SU-DHL-6 (cell line): ENCODE data around the gene LRRC28.

Source experiments
- H2AFZ ChIP-seq: fragments of 200-600 bp; sonication (generic); 2 replicates; pipeline ENCODE4 v1.6.1; 2014; ENCODE audit warnings: low read depth, mild to moderate bottlenecking, moderate library complexity, mixed read lengths, antibody characterized with exemption, low read length; ENCODE audit not compliant: severe bottlenecking
- H3F3A ChIP-seq: fragments of 200-600 bp; shearing (Covaris generic); 2 replicates; pipeline ENCODE4 v1.6.0; 2016; ENCODE audit warnings: antibody characterized with exemption, mild to moderate bottlenecking; ENCODE audit not compliant: insufficient read depth
- H3K27ac ChIP-seq: fragments of 200-600 bp; sonication (generic); 2 replicates; pipeline ENCODE4 v1.5.1; 2016; ENCODE audit warnings: low read depth, mild to moderate bottlenecking, low read length, moderate library complexity, mixed read lengths
- H3K27me3 ChIP-seq: fragments of 200-600 bp; sonication (generic), shearing (Covaris generic); 2 replicates; pipeline ENCODE4 v1.6.0; 2014; ENCODE audit warnings: mild to moderate bottlenecking, low read length
- H3K36me3 ChIP-seq: fragments of 200-600 bp; sonication (generic); 2 replicates; pipeline ENCODE4 v1.6.1; 2014; ENCODE audit warnings: mild to moderate bottlenecking, low read length, mixed read lengths
- H3K4me2 ChIP-seq: fragments of 300-600, 200-600 bp; shearing (Covaris generic), sonication (generic); 2 replicates; pipeline ENCODE4 v1.6.0; 2014; ENCODE audit warnings: low read length, low read depth, mild to moderate bottlenecking; ENCODE audit not compliant: poor library complexity, severe bottlenecking
- H3K4me3 ChIP-seq: fragments of 200-600 bp; sonication (generic); 2 replicates; pipeline ENCODE4 v1.5.1; 2014; ENCODE audit warnings: antibody characterized with exemption, low read length, mild to moderate bottlenecking, mixed read lengths; ENCODE audit not compliant: insufficient read depth, poor library complexity, severe bottlenecking
- H3K79me2 ChIP-seq: fragments of 200-600 bp; sonication (generic); 2 replicates; pipeline ENCODE4 v1.6.1; 2014; ENCODE audit warnings: mild to moderate bottlenecking, low read length, moderate library complexity; ENCODE audit not compliant: insufficient read depth
- H3K9ac ChIP-seq: fragments of 200-600 bp; sonication (generic); 2 replicates; pipeline ENCODE4 v1.7.0; 2014; ENCODE audit warnings: mild to moderate bottlenecking, low read length
- H3K9me2 ChIP-seq: fragments of 200-600 bp; sonication (generic); replicated peaks from 2 replicates; pipeline ENCODE4 v1.6.1; 2014; ENCODE audit warnings: low read length; ENCODE audit not compliant: insufficient read depth
- H3K9me3 ChIP-seq: fragments of 200-600 bp; sonication (generic); 2 replicates; pipeline ENCODE4 v1.6.1; 2014; ENCODE audit warnings: low read length, mixed read lengths; ENCODE audit not compliant: insufficient read depth
- H4K20me1 ChIP-seq: fragments of 200-600 bp; sonication (generic); 2 replicates; pipeline ENCODE4 v1.6.1; 2014; ENCODE audit warnings: low read depth, mild to moderate bottlenecking, antibody characterized with exemption, low read length, moderate library complexity, mixed read lengths
- CTCF ChIP-seq: fragments of 200-600 bp; sonication (generic); IDR thresholded peaks from one replicate; pipeline ENCODE4 v1.5.1; 2017; ENCODE audit warnings: antibody characterized with exemption, mild to moderate bottlenecking, low read length, moderate library complexity; ENCODE audit not compliant: insufficient read depth, poor library complexity, severe bottlenecking
- EZH2phosphoT487 ChIP-seq: fragments of 200-600 bp; sonication (generic), shearing (Covaris generic); conservative IDR thresholded peaks from 2 replicates; pipeline ENCODE4 v1.6.1; 2018; ENCODE audit warnings: mild to moderate bottlenecking, antibody characterized with exemption, low read length, moderate library complexity, mixed read lengths

The LRRC28 gene

DNA sequence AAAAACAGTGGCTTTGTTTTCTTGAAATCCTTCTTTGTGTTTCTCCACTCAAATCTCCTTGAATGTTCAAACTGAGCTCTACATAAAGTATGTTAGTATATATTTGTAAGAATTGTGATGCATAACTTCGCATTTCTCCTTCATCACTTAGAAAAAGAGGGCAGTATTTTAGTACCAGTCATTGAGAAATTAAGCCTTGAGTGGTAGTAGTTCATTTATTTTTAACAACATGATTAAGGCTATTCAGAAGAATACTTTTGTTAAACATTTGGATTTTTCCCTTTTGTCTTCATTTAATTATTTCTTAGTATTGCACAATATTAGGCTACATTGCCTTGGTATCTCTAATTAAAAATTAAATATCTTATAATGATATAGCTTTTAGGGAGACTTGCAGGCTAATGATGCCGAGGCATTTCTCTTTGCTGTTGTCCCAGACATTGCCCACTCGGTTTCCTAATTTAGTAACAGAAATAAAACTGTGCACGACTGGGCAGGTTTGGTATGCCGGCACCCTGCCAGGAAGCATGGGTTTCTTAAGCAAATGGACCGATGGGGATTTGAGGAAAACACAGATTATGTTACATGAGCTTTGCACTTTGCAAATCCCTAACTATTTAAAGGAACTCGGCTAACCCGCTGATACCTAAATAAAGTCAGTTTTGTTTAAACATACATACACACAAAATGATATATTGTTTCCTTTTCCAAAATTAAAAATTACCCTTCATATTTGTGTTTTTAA lies 54.7 kb downstream of the LRRC28 start:
- H2AFZ ChIP-seq: no peak overlapping the region
- H3K27ac ChIP-seq: no peak overlapping the region
- H3K9ac ChIP-seq: no peak overlapping the region
- TF ChIP-seq EZH2phosphoT487: no peak
- TF ChIP-seq CTCF: no peak
- no peaks in the 10 kb centered on the region for H3F3A ChIP-seq
- no peak overlapping the region for H3K4me3 ChIP-seq
- no peaks in the 10 kb centered on the region; the same call in 1 of the 2 replicates for H3K36me3 ChIP-seq
- no peaks in the 10 kb centered on the region for H3K27me3 ChIP-seq
- no peaks in the 10 kb centered on the region for H4K20me1 ChIP-seq
- H3K9me2 ChIP-seq: no peaks in the 10 kb centered on the region
- H3K9me3 ChIP-seq: no peaks in the 10 kb centered on the region
- H3K4me2 ChIP-seq: no peak overlapping the region
- no peaks in the 10 kb centered on the region for H3K79me2 ChIP-seq

- no peaks in the 10 kb centered on the region for H3K27me3 ChIP-seq
These were observed 55.5 kb downstream of the LRRC28 start for GRCh38 chr15:99306694-99307338.

DNA sequence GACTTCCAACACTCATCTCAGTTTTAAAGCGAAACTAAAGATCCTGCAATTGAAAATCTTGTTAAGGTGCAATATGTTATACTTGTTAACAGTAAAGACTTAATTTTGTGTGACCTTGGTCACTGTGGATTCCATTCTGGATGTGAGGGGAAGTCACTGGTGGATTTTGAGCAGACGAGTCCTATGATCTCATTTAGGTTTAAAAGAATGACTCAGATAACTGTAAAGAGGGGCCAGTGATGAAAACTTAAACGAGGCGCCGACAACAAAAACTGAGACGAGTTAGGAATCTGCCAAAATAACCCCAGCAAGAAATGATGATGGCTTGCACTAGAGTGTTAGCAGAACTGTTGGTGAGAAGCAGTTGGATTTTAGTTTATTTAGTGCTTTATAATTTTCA lies 56.5 kb downstream of the LRRC28 start:
- TF ChIP-seq EZH2phosphoT487 (no peak), CTCF (no peak)

More at GRCh38 chr15:99306694-99307338, 55.5 kb downstream of the LRRC28 start:
- Histone ChIP-seq H3K9ac (no peak overlapping the region), H3F3A (no peaks in the 10 kb centered on the region), H3K4me2 (no peak overlapping the region), H3K9me2 (no peaks in the 10 kb centered on the region), H3K79me2 (no peaks in the 10 kb centered on the region), H4K20me1 (no peaks in the 10 kb centered on the region), H3K27ac (no peak overlapping the region), H2AFZ (no peak overlapping the region), H3K9me3 (no peaks in the 10 kb centered on the region), H3K36me3 (no peaks in the 10 kb centered on the region), H3K4me3 (no peak overlapping the region)
- no peak for TF ChIP-seq EZH2phosphoT487
- TF ChIP-seq CTCF: no peak

More for the DNA sequence above, 56.5 kb downstream of the LRRC28 start:
- Histone ChIP-seq H3F3A (no peaks in the 10 kb centered on the region), H3K9me2 (no peaks in the 10 kb centered on the region), H3K36me3 (no peaks in the 10 kb centered on the region; the same call in 1 of the 2 replicates), H3K79me2 (no peaks in the 10 kb centered on the region), H3K4me2 (no peak overlapping the region), H2AFZ (no peak overlapping the region), H3K27ac (no peak overlapping the region), H3K27me3 (no peaks in the 10 kb centered on the region), H3K9me3 (peaks cover 6% of the 10 kb centered on the region), H4K20me1 (no peaks in the 10 kb centered on the region), H3K9ac (no peak overlapping the region), H3K4me3 (no peak overlapping the region)
